Chondrocyte (in vitro differentiated cells): ENCODE results near the gene SCGB2A2. TPM values are rescaled to one million over a fixed set of nuclear protein-coding genes. Genes with fewer than 3 reads are reported as not detected.
A peak's percentile ranks its signal among the peaks of the same experiment; 100 is the strongest.

ENCODE experiments used
- DNase-seq: peaks from one replicate; pipeline ENCODE4 v3.0.0; 2021; ENCODE audit warnings: mixed read lengths, low spot score
- H3K27ac Mint-ChIP-seq: one replicate; pipeline ENCODE4 v1.8.0; 2021; ENCODE audit warnings: mild to moderate bottlenecking, moderate library complexity, mixed read lengths; ENCODE audit not compliant: unreplicated experiment
- H3K27me3 Mint-ChIP-seq: 2 replicates; pipeline ENCODE4 v1.8.0; 2021; ENCODE audit warnings: low read depth, mixed read lengths
- H3K36me3 Mint-ChIP-seq: 2 replicates; pipeline ENCODE4 v1.8.0; 2021; ENCODE audit warnings: low read depth, mixed read lengths
- H3K4me1 Mint-ChIP-seq: 2 replicates; pipeline ENCODE4 v1.8.0; 2021; ENCODE audit warnings: low read depth, mild to moderate bottlenecking, mixed read lengths
- H3K4me3 Mint-ChIP-seq: one replicate; pipeline ENCODE4 v1.8.0; 2021; ENCODE audit warnings: mild to moderate bottlenecking, moderate library complexity, mixed read lengths; ENCODE audit not compliant: unreplicated experiment
- H3K9me3 Mint-ChIP-seq: 2 replicates; pipeline ENCODE4 v1.8.0; 2021; ENCODE audit warnings: low read depth, mixed read lengths
- total RNA-seq: library from RNA; stranded (reverse); gene quantifications from 3 replicates; pipeline ENCODE4 v1.2.1, GENCODE V29; 2021
- TF ChIP-seq, protein P1 (sequence below): fragments of 200-600 bp; sonication (generic); IDR thresholded peaks from 2 replicates; pipeline ENCODE4 v1.5.0; 2021; ENCODE audit warnings: antibody characterized with exemption, mild to moderate bottlenecking, moderate library complexity

The SCGB2A2 gene
- total RNA-seq, 1 donor from 2014 or later: not detected

GRCh38 chr11:62237499-62237898 is 32.5 kb upstream of the SCGB2A2 start:
- Mint-ChIP-seq H3K4me3 (no peak overlapping the region), H3K4me1 (no peaks in the 10 kb centered on the region), H3K27ac (no peak overlapping the region), H3K36me3 (no peaks in the 10 kb centered on the region), H3K9me3 (no peaks in the 10 kb centered on the region), H3K27me3 (peaks cover 41% of the 10 kb centered on the region)
- DNase-seq: no peak
- TF ChIP-seq, protein P1, sequence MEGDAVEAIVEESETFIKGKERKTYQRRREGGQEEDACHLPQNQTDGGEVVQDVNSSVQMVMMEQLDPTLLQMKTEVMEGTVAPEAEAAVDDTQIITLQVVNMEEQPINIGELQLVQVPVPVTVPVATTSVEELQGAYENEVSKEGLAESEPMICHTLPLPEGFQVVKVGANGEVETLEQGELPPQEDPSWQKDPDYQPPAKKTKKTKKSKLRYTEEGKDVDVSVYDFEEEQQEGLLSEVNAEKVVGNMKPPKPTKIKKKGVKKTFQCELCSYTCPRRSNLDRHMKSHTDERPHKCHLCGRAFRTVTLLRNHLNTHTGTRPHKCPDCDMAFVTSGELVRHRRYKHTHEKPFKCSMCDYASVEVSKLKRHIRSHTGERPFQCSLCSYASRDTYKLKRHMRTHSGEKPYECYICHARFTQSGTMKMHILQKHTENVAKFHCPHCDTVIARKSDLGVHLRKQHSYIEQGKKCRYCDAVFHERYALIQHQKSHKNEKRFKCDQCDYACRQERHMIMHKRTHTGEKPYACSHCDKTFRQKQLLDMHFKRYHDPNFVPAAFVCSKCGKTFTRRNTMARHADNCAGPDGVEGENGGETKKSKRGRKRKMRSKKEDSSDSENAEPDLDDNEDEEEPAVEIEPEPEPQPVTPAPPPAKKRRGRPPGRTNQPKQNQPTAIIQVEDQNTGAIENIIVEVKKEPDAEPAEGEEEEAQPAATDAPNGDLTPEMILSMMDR: no peak

- Mint-ChIP-seq H3K4me1 (no peaks in the 10 kb centered on the region), H3K36me3 (no peaks in the 10 kb centered on the region), H3K27ac (no peak overlapping the region), H3K4me3 (no peak overlapping the region), H3K27me3 (peaks cover 39% of the 10 kb centered on the region), H3K9me3 (no peaks in the 10 kb centered on the region)
- TF ChIP-seq, protein P1: no peak
- no peak for DNase-seq
Measured at GRCh38 chr11:62238151-62238550, 31.8 kb upstream of the SCGB2A2 start.

DNA sequence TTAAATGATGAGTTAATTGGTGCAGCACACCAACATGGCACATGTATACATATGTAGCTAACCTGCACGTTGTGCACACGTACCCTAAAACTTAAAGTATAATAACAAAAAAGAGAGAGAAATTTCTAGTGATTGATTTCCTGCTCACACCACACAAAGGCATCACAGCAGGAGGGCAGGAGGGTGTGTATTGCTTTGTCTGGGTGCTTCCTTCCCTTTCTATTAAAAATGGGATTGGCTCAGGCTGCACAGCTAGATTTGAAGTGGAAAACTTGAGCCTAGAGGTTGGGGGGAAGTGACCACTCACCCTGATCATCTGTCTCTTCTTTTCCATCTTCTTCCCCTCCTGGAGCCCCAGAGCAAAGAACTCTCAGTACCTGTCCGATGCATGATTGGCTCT is 28.9 kb upstream of the SCGB2A2 start:
- DNase-seq: no peak
- TF ChIP-seq, protein P1: no peak
- H3K4me1 Mint-ChIP-seq: no peaks in the 10 kb centered on the region
- H3K9me3 Mint-ChIP-seq: no peaks in the 10 kb centered on the region
- peaks cover 25% of the 10 kb centered on the region for H3K27me3 Mint-ChIP-seq
- H3K36me3 Mint-ChIP-seq: no peaks in the 10 kb centered on the region
- H3K27ac Mint-ChIP-seq: no peak overlapping the region
- no peak overlapping the region for H3K4me3 Mint-ChIP-seq

GRCh38 chr11:62242021-62242420 is 27.9 kb upstream of the SCGB2A2 start, which contains the start of gene SCGB1D2:
Gene SCGB1D2, plus strand, starts transcription at chr11:62242239. Its CDS starts 69 bp downstream, at chr11:62242308.
- no peaks in the 10 kb centered on the region for H3K4me1 Mint-ChIP-seq
- TF ChIP-seq, protein P1: no peak
- H3K4me3 Mint-ChIP-seq: no peak within 1 kb of the TSS
- no peak within 1 kb of the TSS for H3K27ac Mint-ChIP-seq
- H3K9me3 Mint-ChIP-seq: no peaks in the 10 kb centered on the region
- H3K27me3 Mint-ChIP-seq: peaks cover 30% of the 10 kb centered on the region
- no peaks in the 10 kb centered on the region for H3K36me3 Mint-ChIP-seq
- DNase-seq: no peak

DNA sequence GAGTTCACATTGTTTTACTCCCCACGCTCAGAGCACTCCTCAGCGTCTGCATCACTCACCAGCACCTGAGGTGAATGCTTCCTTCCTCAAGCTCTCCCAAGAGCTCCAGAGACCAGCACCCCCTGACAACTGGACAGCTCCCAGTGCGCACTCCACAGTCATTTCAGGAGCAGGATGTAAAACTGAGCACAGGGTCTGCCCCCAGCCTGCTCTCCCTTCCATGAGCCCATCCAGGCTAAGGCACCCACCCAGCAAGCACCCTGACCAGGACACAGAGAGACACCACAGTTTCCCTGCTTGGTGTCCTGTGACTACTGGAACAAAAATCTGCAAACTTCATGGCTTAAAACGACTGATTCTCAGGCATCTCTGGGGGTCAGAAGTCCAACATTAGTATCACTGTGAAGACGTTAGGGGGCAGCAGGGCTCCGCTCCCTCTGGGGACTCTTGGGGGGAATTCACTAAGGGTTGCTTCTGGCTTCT is 24.6 kb upstream of the SCGB2A2 start:
- Mint-ChIP-seq H3K4me1 (no peaks in the 10 kb centered on the region), H3K4me3 (no peak overlapping the region), H3K9me3 (peaks cover 10% of the 10 kb centered on the region), H3K36me3 (no peaks in the 10 kb centered on the region), H3K27me3 (peaks cover 22% of the 10 kb centered on the region), H3K27ac (no peak overlapping the region)
- no peak for DNase-seq
- TF ChIP-seq, protein P1: peak; percentile 26
